GM10248 (cell line): Measurements from ENCODE around the gene C5orf63.

Source experiments
- CTCF ChIA-PET: fragments of 300-600 bp; sonication (Branson Sonifier 250); formaldehyde crosslinking; extraction: SDS; loops from one replicate; lab custom pipeline; 2021; ENCODE audit warnings: antibody characterized with exemption; lab: Yijun Ruan, JAX
- POLR2A ChIA-PET: fragments of 350-650 bp; sonication (Branson Sonifier 250); formaldehyde crosslinking; extraction: SDS; loops from one replicate; lab custom pipeline; 2020; ENCODE audit warnings: antibody characterized with exemption; lab: Yijun Ruan, JAX
- DNase-seq: peaks from one replicate; pipeline ENCODE4 v3.0.0; 2012; ENCODE audit errors: extremely low spot score
- TF ChIP-seq, protein P1 (sequence below): IDR thresholded peaks from 2 replicates; pipeline ENCODE4 v1.5.1; 2012; ENCODE audit warnings: mild to moderate bottlenecking, low read depth; ENCODE audit errors: extremely low read depth, missing control alignments, control extremely low read depth

The C5orf63 gene

GRCh38 chr5:127013407-127013806, 59.9 kb downstream of the C5orf63 start:
- ChIA-PET CTCF (interaction anchor here (1.6 to 4.0 kb wide), 2 partner anchors 14 to 37 kb away, joined by 3 to 32 read pairs; no protein-coding TSS in a partner anchor), POLR2A (no interaction called here)
- DNase-seq = no peak
- TF ChIP-seq, protein P1, sequence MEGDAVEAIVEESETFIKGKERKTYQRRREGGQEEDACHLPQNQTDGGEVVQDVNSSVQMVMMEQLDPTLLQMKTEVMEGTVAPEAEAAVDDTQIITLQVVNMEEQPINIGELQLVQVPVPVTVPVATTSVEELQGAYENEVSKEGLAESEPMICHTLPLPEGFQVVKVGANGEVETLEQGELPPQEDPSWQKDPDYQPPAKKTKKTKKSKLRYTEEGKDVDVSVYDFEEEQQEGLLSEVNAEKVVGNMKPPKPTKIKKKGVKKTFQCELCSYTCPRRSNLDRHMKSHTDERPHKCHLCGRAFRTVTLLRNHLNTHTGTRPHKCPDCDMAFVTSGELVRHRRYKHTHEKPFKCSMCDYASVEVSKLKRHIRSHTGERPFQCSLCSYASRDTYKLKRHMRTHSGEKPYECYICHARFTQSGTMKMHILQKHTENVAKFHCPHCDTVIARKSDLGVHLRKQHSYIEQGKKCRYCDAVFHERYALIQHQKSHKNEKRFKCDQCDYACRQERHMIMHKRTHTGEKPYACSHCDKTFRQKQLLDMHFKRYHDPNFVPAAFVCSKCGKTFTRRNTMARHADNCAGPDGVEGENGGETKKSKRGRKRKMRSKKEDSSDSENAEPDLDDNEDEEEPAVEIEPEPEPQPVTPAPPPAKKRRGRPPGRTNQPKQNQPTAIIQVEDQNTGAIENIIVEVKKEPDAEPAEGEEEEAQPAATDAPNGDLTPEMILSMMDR = no peak

DNA sequence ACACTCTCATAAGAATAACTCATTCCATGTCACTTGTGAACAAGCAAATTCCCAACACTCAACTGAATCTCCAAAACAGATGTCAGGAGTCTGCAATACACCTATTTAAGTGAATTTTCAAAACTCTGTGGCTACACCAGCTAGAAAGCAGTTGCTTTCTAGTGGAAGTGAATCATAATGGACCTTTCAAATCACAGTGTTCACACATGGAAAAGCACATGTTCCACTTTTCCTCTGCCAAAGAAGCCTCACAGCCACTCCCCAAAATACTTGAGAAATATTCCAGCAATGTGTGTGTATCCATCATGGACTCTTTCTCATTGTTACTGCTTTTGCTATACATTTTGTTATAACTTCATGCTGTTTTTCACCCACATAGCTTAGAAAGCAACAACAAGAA, 60.4 kb downstream of the C5orf63 start:
- CTCF ChIA-PET = interaction anchor here (0.9 to 4.0 kb wide), 4 partner anchors 15 to 37 kb away, joined by 3 to 32 read pairs (median 5); no protein-coding TSS in a partner anchor
- TF ChIP-seq, protein P1 = no peak
- POLR2A ChIA-PET = interaction anchor here (1.2 kb wide), 1 partner anchor 18 kb away, joined by 3 read pairs; the partner anchor contains the start of gene MARCHF3
- DNase-seq = no peak

- ChIA-PET POLR2A (interaction anchor here (1.2 kb wide), 1 partner anchor 19 kb away, joined by 3 read pairs; the partner anchor contains the start of gene MARCHF3), CTCF (interaction anchor here (0.9 to 4.0 kb wide), 5 partner anchors 14 to 97 kb away, joined by 3 to 32 read pairs (median 3); no protein-coding TSS in a partner anchor)
- DNase-seq = peak; percentile 28
- TF ChIP-seq, protein P1 = no peak
Measured at GRCh38 chr5:127011961-127012644, 61.2 kb downstream of the C5orf63 start.

GRCh38 chr5:127011153-127011552, 62.1 kb downstream of the C5orf63 start:
- TF ChIP-seq, protein P1 = no peak
- CTCF ChIA-PET = interaction anchor here (1.2 kb wide), 1 partner anchor 15 kb away, joined by 3 read pairs; no protein-coding TSS in a partner anchor
- POLR2A ChIA-PET = no interaction called here
- no peak for DNase-seq

DNA sequence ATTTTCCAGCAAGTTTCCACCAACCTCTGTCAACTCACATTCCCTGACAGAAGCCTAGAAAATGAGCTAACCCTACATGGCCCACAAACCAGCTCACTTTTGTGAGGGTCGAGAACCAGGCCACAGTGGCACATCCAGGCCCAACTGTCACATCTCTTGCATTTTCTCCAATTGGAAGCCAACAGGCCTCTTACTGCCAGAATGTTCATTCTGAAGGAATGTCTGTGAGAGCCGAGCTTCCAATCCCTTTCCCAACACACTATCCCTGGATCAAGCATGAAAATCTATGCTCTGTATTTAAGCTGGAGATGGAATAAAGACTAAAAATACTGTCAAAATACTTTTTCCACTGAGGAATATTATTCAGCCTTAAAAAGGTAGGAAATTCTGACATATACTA, 62.9 kb downstream of the C5orf63 start:
- TF ChIP-seq, protein P1 = no peak
- DNase-seq = no peak
- POLR2A ChIA-PET = no interaction called here
- CTCF ChIA-PET = interaction anchor here (1.2 kb wide), 1 partner anchor 16 kb away, joined by 3 read pairs; no protein-coding TSS in a partner anchor

DNA sequence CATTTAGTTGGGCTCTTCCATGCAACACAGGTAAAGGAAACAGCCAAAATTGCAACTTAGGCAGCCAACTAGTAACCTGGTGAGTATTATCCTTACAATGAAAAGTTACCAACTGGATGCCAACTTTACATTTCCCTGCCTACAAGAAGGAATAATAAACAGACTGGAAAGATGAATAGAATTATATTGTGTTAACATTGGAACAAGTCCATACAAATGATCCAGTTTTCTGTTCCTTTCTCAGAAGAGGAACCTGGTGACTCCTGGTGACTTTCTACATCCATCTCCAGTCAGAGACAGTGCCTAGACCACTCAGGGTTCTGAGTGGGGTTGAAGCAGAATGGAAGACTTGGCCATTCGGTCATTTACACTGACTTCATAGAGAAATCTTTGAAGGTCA, 63.5 kb downstream of the C5orf63 start:
- TF ChIP-seq, protein P1 = no peak
- ChIA-PET POLR2A (no interaction called here), CTCF (interaction anchor here (1.2 kb wide), 1 partner anchor 16 kb away, joined by 3 read pairs; no protein-coding TSS in a partner anchor)
- no peak for DNase-seq
